ENCODE data around the gene TRIM60.

DNA sequence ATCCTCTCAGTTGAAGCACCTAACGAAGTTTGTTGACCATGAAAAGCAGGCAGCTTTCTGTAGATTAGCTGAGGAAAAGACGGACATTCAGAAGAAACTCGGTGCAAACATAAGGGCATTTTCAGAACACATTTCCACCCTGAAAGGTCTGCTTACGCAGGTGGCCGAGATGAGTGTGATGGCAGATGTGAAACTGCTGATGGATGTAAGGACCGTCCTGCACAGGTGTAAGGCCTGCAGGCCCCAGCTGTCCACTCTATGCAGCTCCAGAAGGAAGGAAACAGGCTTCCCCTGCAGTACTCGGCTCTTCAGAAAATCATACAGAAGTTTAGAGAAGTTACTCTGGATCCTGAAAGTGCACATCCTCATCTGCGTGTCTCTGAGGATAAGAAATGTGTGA lies 20.8 kb upstream of the TRIM60 start:
- TF ChIP-seq MAFK (IDR thresholded peaks at IDR 0.05; ENCODE audit: low read depth, low read length) (no peak), CEBPB (IDR thresholded peaks at IDR 0.05; ENCODE audit: low read depth, low read length) (no peak), FOS (IDR thresholded peaks at IDR 0.05; ENCODE audit: low read depth, low read length) (no peak), POLR2A (IDR thresholded peaks at IDR 0.05; ENCODE audit: low read depth, low read length) (no peak), USF2 (IDR thresholded peaks at IDR 0.05; ENCODE audit: low read depth, low read length) (no peak), RFX5 (IDR thresholded peaks at IDR 0.05; ENCODE audit: low read depth, low read length) (no peak), RAD21 (IDR thresholded peaks at IDR 0.05; ENCODE audit: low read length) (no peak)
- TF ChIP-seq, protein P1, sequence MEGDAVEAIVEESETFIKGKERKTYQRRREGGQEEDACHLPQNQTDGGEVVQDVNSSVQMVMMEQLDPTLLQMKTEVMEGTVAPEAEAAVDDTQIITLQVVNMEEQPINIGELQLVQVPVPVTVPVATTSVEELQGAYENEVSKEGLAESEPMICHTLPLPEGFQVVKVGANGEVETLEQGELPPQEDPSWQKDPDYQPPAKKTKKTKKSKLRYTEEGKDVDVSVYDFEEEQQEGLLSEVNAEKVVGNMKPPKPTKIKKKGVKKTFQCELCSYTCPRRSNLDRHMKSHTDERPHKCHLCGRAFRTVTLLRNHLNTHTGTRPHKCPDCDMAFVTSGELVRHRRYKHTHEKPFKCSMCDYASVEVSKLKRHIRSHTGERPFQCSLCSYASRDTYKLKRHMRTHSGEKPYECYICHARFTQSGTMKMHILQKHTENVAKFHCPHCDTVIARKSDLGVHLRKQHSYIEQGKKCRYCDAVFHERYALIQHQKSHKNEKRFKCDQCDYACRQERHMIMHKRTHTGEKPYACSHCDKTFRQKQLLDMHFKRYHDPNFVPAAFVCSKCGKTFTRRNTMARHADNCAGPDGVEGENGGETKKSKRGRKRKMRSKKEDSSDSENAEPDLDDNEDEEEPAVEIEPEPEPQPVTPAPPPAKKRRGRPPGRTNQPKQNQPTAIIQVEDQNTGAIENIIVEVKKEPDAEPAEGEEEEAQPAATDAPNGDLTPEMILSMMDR (conservative IDR thresholded peaks at IDR 0.05; ENCODE audit: low read depth, low read length) = no peak
